HG03378 (cell line): ENCODE data around the gene PLCB1.
"Not testable (repeated sequence)": the region's sequence is repeated elsewhere in the genome, so short reads cannot be mapped to it uniquely, and the experiment has no call there.

Experiments used
- ATAC-seq: cut with Tn5 transposase; IDR thresholded peaks from one replicate; pipeline ENCODE4 v1.9.1; 2021; ENCODE audit warnings: mild to moderate bottlenecking, moderate library complexity; ENCODE audit not compliant: unreplicated experiment

The PLCB1 gene

GRCh38 chr20:8798505-8798904 is 666.4 kb downstream of the PLCB1 start:
- ATAC-seq, result no peak

- ATAC-seq, result no peak
Observed at GRCh38 chr20:8800089-8800488, 668.0 kb downstream of the PLCB1 start.

- no peak for ATAC-seq
Observed at GRCh38 chr20:8801686-8802085, 669.6 kb downstream of the PLCB1 start.

DNA sequence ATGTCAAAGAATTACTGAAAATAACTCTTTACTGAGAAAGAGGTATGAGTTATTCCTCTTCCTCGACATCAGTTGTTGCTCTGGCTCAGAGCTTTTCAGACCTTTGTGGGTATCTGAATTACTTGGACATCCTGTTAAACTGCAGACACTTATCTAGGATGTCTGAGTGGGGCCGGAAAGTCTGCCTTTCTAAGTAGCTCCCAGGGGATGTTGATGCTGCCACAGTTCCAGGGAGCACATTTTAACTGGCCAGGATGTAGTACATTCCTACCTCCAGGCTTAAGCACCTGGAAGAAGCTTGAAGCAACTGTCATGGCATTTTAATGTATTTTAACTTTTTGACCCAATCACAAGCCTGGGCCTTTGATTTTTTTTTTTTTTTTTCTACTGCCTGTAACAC is 671.0 kb downstream of the PLCB1 start:
- ATAC-seq, result no peak

DNA sequence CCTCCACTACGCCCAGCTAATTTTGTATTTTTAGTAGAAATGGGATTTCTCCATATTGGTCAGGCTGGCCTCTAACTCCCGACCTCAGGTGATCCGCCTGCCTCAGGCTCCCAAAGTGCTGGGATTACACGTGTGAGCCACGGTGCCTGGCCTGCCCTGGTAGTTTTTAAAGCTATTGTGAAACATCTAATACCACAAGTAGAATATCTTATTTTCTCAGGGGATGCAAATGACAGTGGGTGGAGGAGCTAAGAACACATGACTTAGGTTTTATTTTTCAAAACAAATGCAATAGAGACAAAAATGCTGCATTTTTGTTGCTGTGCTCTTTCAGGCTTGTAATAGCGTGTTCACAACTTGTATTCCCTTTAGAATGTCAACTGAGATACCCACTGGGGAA is 671.9 kb downstream of the PLCB1 start:
- no peak for ATAC-seq

- ATAC-seq, result peak; percentile 61
Observed at GRCh38 chr20:8805737-8806442, 673.8 kb downstream of the PLCB1 start.

- ATAC-seq, result no peak
Observed at GRCh38 chr20:8807480-8808201, 675.6 kb downstream of the PLCB1 start.

DNA sequence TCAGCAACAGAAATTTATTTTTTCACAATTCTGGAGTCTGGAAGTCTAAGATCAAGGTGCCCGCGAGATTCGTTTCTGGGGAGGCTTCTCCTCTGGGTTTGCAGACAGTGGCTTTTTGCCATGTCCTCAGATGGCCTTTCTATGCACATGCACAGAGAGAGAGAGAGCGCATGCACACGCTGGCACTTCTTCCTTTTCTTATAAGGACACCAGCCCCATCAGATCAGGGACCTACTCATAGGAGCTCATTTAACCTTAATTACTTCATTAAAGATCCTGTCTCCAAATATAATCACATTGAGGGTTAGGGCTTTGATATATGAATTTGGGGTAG is 676.1 kb downstream of the PLCB1 start:
- no peak for ATAC-seq

- no peak for ATAC-seq
Observed at GRCh38 chr20:8809107-8809953, 677.3 kb downstream of the PLCB1 start.

- ATAC-seq, result no peak
Observed at GRCh38 chr20:8811801-8812594, 679.9 kb downstream of the PLCB1 start.

DNA sequence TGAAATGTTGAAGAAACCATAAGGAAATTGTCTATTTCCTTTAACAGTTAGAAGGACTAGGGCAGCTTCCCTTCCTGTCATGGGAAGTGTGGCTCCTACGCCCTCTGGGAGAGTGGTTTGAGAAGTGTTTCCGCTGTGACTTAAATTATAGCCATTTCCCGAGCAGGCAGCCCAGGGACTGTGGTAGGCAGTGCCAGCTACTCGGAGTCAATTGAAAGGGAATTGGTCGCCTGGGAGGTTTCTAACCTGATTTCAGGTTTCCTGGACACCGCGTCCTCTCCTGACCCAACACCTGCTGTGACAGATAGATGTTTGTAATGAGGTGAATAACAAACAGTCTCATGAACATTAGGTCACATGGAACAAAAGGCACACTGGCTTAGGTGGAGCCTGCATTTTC is 680.8 kb downstream of the PLCB1 start:
- no peak for ATAC-seq

DNA sequence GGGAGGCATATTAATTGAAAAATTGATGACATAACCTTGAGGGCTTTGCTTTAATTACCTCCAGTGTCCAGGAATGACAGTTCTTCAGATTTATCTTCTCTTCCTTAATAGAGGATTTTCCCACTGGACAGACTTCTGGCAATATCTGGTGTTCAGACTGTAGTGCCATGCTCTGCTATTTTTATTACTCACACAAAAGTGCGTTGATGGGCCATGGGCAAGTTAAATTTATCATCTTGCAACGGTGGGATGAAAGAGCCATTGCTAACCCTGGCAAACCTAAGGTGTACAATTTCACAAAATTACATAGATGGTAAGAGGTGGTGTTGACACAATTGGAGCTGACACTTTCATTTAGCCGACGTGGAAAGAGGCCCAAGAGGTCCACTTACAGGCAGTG is 683.1 kb downstream of the PLCB1 start:
- no peak for ATAC-seq

- no peak for ATAC-seq
Observed at GRCh38 chr20:8829256-8829655, 697.2 kb downstream of the PLCB1 start.

GRCh38 chr20:8834294-8834693 is 702.2 kb downstream of the PLCB1 start:
- ATAC-seq, result not testable (repeated sequence)

- ATAC-seq, result no peak
Observed at GRCh38 chr20:8834851-8835250, 702.8 kb downstream of the PLCB1 start.

DNA sequence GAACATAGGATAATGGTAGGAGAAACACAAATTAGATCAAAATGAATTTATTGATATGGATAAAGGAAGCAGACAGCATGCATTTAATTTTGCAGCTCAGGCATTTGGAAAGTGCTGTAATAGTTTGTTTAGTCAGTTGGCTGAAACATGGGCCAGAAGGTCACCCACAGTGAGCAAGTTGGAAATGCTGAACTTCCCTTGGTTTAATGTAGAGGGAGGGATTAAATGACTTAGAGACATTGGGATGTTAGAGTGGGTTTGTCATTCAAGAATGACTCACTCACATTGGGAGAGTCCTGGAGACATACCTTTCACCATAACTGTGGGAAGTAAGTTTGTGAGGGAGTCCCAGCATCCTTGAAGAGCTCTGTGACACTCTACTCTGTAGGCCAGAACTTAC is 705.3 kb downstream of the PLCB1 start:
- ATAC-seq, result no peak

- no peak for ATAC-seq
Observed at GRCh38 chr20:8842525-8842924, 710.5 kb downstream of the PLCB1 start.

- ATAC-seq, result no peak
Observed at GRCh38 chr20:8844179-8844578, 712.1 kb downstream of the PLCB1 start.

DNA sequence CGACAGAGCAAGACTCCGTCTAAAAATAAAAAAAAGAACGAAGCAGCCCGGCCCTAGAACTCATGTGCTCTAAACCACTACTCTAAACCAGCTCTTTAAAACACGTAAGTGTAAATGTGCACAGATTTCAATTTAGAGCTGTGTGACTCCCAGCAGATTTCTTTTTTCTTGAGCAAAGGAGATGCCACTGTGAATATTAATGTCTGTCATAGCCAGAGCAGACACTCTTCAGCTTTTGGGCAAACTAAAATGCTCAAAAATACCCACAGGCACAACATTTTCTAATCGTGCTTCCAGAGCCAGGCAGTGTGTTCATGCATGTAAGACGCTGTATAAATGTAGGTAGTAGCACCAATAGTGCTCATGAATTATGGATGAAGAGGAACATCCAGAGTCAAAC is 717.9 kb downstream of the PLCB1 start:
- ATAC-seq, result no peak

DNA sequence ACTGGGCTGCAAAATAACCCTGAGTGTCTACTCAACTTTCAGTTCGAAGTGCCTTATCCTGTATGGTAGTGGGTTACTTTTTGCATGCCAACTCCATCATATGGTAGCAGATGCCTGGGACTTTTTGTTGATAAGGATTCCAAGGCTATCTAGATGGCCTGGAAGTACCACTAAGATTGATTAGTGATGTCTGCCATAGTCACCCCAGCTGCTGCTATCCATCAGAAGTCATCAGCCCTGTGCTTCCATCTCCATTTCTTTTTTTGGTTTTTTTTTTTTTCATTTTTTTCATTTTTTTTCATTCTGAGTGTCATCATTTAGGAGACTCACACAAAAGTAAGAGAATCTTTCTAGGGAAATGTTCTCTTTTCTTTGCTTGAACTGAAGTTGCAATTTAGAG is 719.4 kb downstream of the PLCB1 start:
- no peak for ATAC-seq

GRCh38 chr20:8851919-8852318 is 719.9 kb downstream of the PLCB1 start:
- ATAC-seq, result not testable (repeated sequence)
